Hepatocyte (in vitro differentiated cells): Measurements from ENCODE around the gene VPS26C. TPM values are rescaled to one million over a fixed set of nuclear protein-coding genes. Genes with fewer than 3 reads are reported as not detected.

Experiments
- DNase-seq: peaks from one replicate; pipeline ENCODE4 v3.0.0-alpha.2; 2016; ENCODE audit warnings: low spot score
- H2AFZ ChIP-seq: fragments of 200-600 bp; sonication (generic); 2 replicates; pipeline ENCODE4 v1.6.0; 2016; ENCODE audit warnings: antibody characterized with exemption, mild to moderate bottlenecking
- H3K27ac ChIP-seq: fragments of 200-600 bp; sonication (generic); 2 replicates; pipeline ENCODE4 v1.5.1; 2016; ENCODE audit warnings: mild to moderate bottlenecking
- H3K27me3 ChIP-seq: fragments of 200-600 bp; sonication (generic); 2 replicates; pipeline ENCODE4 v1.6.1; 2016
- H3K36me3 ChIP-seq: fragments of 200-600 bp; sonication (generic); replicated peaks from 2 replicates; pipeline ENCODE4 v1.5.1; 2016; ENCODE audit warnings: low read depth; ENCODE audit not compliant: insufficient read depth
- H3K4me1 ChIP-seq: fragments of 200-600 bp; sonication (generic); 2 replicates; pipeline ENCODE4 v1.5.1; 2016; ENCODE audit warnings: mild to moderate bottlenecking, moderate library complexity; ENCODE audit not compliant: insufficient read depth
- H3K4me2 ChIP-seq: fragments of 200-600 bp; sonication (generic); 2 replicates; pipeline ENCODE4 v1.6.0; 2016
- H3K4me3 ChIP-seq: fragments of 200-600 bp; sonication (generic); 2 replicates; pipeline ENCODE4 v1.5.1; 2016; ENCODE audit warnings: mild to moderate bottlenecking
- H3K79me2 ChIP-seq: fragments of 200-600 bp; sonication (generic); 2 replicates; pipeline ENCODE4 v1.6.0; 2017; ENCODE audit warnings: mild to moderate bottlenecking
- H3K9me2 ChIP-seq: fragments of 200-600 bp; sonication (generic); replicated peaks from 2 replicates; pipeline ENCODE4 v1.6.0; 2017; ENCODE audit warnings: mild to moderate bottlenecking; ENCODE audit not compliant: insufficient read depth
- H3K9me3 ChIP-seq: fragments of 200-600 bp; sonication (generic); 2 replicates; pipeline ENCODE4 v1.5.1; 2016; ENCODE audit warnings: low read depth, mild to moderate bottlenecking
- H4K20me1 ChIP-seq: fragments of 200-600 bp; sonication (generic); 2 replicates; pipeline ENCODE4 v1.6.0; 2016; ENCODE audit warnings: mild to moderate bottlenecking; ENCODE audit not compliant: insufficient read depth, poor library complexity, severe bottlenecking
- EZH2 ChIP-seq: fragments of 200-600 bp; sonication (generic); IDR thresholded peaks from 2 replicates; pipeline ENCODE4 v1.6.1; 2016; ENCODE audit warnings: antibody characterized with exemption, mild to moderate bottlenecking, borderline replicate concordance
- EZH2phosphoT487 ChIP-seq: fragments of 200-600 bp; sonication (generic); IDR thresholded peaks from one replicate; pipeline ENCODE4 v1.6.1; 2018; ENCODE audit warnings: antibody characterized with exemption, mild to moderate bottlenecking, low read depth, moderate library complexity; ENCODE audit not compliant: unreplicated experiment, severe bottlenecking
- WGBS: methylation state at CpG from one replicate; pipeline ENCODE4 v1.1.6; 2016; ENCODE audit warnings: low lambda C conversion rate; ENCODE audit errors: missing lambda C conversion rate; 5-methylcytosine and 5-hydroxymethylcytosine counted together
- polyA plus RNA-seq: library from polyadenylated mRNA; unstranded; fragments of >200 nt; fragmentation: Nextera tagmentation; extraction: Ambion mirVana; gene quantifications from 2 replicates; pipeline ENCODE4 v1.2.1, GENCODE V29; 2016
- total RNA-seq: library from RNA; depleted of rRNA; stranded (reverse); fragments of >200 nt; gene quantifications from 2 replicates; pipeline ENCODE4 v1.2.3, GENCODE V29; 2014
- TF ChIP-seq, protein P1 (sequence below): fragments of 200-600 bp; sonication (generic); IDR thresholded peaks from 2 replicates; pipeline ENCODE4 v1.5.1; 2016; ENCODE audit warnings: antibody characterized with exemption, mild to moderate bottlenecking; ENCODE audit not compliant: poor library complexity

VPS26C gene
- total and polyA plus RNA-seq, 2 experiments from 2014 or later = 43.7 to 74.5 TPM

DNA sequence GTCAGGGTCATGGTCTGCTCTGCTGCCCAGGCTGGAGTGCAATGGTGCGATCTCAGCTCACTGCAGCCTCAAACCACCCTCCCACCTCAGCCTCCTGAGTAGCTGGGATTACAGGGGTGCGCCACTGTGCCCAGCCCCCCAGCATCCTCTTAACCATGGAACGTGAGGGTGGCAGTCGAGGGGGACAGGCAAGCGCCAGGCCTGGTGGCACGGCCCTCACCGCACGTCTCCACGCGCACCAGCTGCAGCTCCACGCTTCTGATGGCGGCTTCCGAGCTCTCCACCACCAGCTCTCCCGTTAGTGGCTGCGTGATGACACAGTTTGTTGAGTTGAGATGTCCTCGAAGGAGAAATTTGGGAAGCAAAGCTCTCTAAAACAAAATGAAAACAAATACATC lies 39.1 kb downstream of the VPS26C start:
- Histone ChIP-seq H3K4me1 (no peaks in the 10 kb centered on the region), H3K79me2 (no peaks in the 10 kb centered on the region), H3K36me3 (no peaks in the 10 kb centered on the region), H3K4me3 (no peak overlapping the region), H3K27me3 (no peaks in the 10 kb centered on the region), H3K9me2 (no peaks in the 10 kb centered on the region), H4K20me1 (no peaks in the 10 kb centered on the region), H3K27ac (no peak overlapping the region), H3K4me2 (no peak overlapping the region), H3K9me3 (no peaks in the 10 kb centered on the region), H2AFZ (no peak overlapping the region)
- 100% methylated on average over 16 of the region's 16 CpGs for WGBS
- TF ChIP-seq, protein P1, sequence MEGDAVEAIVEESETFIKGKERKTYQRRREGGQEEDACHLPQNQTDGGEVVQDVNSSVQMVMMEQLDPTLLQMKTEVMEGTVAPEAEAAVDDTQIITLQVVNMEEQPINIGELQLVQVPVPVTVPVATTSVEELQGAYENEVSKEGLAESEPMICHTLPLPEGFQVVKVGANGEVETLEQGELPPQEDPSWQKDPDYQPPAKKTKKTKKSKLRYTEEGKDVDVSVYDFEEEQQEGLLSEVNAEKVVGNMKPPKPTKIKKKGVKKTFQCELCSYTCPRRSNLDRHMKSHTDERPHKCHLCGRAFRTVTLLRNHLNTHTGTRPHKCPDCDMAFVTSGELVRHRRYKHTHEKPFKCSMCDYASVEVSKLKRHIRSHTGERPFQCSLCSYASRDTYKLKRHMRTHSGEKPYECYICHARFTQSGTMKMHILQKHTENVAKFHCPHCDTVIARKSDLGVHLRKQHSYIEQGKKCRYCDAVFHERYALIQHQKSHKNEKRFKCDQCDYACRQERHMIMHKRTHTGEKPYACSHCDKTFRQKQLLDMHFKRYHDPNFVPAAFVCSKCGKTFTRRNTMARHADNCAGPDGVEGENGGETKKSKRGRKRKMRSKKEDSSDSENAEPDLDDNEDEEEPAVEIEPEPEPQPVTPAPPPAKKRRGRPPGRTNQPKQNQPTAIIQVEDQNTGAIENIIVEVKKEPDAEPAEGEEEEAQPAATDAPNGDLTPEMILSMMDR = no peak
- TF ChIP-seq EZH2 (no peak), EZH2phosphoT487 (no peak)
- DNase-seq = no peak

DNA sequence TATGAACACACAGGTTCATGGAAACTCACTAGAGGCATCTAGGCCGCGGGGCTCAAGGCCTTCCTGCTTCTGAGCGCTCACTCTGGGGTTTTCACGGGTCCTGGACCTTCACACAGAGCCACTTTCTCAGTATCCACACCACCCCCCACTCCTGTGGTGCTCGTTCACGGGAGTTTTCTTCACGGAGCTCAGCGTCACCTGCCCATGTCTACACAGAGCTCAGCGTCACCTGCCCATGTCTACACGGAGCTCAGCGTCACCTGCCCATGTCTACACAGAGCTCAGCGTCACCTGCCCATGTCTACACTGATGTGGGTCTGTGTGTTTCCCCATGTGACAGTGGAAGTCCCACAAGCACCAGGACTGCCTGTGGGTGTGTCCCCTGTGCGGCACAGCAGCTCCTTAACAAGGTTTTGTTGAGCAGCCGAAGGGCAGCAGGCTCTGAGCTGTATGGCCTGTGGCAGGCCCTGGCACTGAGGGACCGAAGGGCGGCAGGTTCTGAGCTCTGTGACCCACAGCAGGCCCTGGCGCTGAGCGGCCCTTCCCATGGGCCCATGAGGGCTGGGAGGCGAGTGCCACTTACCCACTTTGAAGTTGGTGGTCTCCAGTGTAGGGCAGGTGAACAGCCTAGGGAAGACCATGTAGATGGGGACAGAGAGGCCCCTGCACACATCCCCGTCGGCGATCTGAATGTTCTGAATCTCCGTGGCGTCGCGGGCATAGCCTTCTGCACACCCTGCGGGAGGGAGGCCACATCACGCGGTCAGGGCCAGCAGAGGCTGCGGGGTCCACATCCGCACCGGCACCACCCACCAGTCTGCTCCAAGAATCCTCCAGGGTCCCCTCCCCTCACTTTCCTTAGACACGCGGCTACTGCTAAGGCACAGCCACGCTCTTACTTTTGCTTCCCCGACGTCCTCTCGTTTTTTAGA lies 39.8 kb downstream of the VPS26C start:
- H3K79me2 ChIP-seq = no peaks in the 10 kb centered on the region
- no peaks in the 10 kb centered on the region for H3K9me3 ChIP-seq
- H2AFZ ChIP-seq = no peak overlapping the region
- TF ChIP-seq, protein P1 = no peak
- TF ChIP-seq EZH2phosphoT487 (no peak), EZH2 (no peak)
- no peak overlapping the region for H3K27ac ChIP-seq
- WGBS = 96% methylated on average over 37 of the region's 38 CpGs
- H3K4me1 ChIP-seq = no peaks in the 10 kb centered on the region
- H3K4me2 ChIP-seq = no peak overlapping the region
- DNase-seq = no peak
- no peaks in the 10 kb centered on the region for H3K9me2 ChIP-seq
- H3K27me3 ChIP-seq = no peaks in the 10 kb centered on the region
- no peaks in the 10 kb centered on the region for H4K20me1 ChIP-seq
- no peak overlapping the region for H3K4me3 ChIP-seq
- H3K36me3 ChIP-seq = no peaks in the 10 kb centered on the region

DNA sequence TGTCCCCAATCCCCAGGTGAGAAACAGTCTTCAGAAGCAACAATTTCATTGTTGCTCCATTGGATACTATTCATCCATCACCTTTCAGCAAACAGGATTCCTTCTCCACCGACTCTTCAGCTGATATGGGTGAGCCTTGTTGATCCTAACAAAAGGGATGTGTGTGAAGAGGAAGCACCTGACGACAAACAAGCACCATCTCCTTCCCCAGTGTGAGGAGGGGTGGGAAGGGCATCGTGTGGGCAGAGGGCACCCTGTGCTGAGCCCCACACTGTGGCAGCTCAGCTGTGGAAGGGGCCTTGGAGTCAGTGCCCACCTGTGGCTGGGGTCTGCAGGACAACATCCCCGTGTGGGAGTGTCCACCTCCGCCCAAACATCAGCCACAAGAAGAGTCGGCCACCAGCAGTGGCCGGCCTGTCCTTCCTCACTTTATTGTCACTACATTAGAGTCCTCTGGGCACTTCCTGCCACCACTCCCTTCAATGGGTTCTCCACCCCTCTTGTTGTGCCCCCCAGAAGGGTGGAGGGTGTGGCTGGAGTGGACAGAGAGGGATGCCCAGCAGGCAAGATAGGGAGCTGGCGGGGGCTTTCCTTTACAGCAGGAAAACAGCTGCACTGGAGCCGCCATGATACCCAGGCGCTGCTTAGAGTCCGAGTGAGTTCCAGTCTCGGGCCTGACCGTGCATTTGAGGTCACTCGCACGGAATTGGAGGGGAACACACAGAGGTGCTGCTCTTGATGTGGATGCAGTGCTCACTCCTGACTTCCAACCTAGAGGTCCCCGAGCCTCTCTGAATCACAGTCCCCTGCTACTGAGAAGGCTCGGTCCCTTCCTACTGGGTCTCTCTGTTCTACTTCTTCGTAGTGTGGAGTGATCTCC lies 40.9 kb downstream of the VPS26C start:
- Histone ChIP-seq H3K9me2 (no peaks in the 10 kb centered on the region), H3K79me2 (no peaks in the 10 kb centered on the region), H3K4me1 (no peaks in the 10 kb centered on the region), H3K27ac (no peak overlapping the region), H3K27me3 (no peaks in the 10 kb centered on the region), H4K20me1 (no peaks in the 10 kb centered on the region), H3K9me3 (no peaks in the 10 kb centered on the region), H3K4me2 (no peak overlapping the region), H3K4me3 (no peak overlapping the region), H2AFZ (no peak overlapping the region), H3K36me3 (no peaks in the 10 kb centered on the region)
- WGBS = 97% methylated on average over 18 of the region's 18 CpGs
- TF ChIP-seq EZH2phosphoT487 = no peak
- no peak for TF ChIP-seq EZH2
- TF ChIP-seq, protein P1 = no peak
- no peak for DNase-seq
